Dedifferentiated amniotic fluid mesenchymal stem cell (primary cell): Measurements from ENCODE around the gene SPTSSA.

Experiments
- DNase-seq: peaks from one replicate; pipeline ENCODE4 v3.0.0-alpha.2; 2016; ENCODE audit errors: extremely low spot score

The SPTSSA gene

GRCh38 chr14:34472706-34473279 lies 10.8 kb upstream of the SPTSSA start:
- no peak for DNase-seq

GRCh38 chr14:34470319-34470718 lies 8.3 kb upstream of the SPTSSA start:
- no peak for DNase-seq

- no peak for DNase-seq
Measured at GRCh38 chr14:34466691-34467090, 4.7 kb upstream of the SPTSSA start.

- no peak for DNase-seq
Measured at GRCh38 chr14:34465069-34465859, 3.2 kb upstream of the SPTSSA start.

GRCh38 chr14:34463598-34463961 lies 1.5 kb upstream of the SPTSSA start:
- no peak for DNase-seq

- DNase-seq = peak; percentile 28
Measured at GRCh38 chr14:34461334-34462131, 507 bp downstream of the SPTSSA start.

- DNase-seq = no peak
Measured at GRCh38 chr14:34460841-34461240, 1.2 kb downstream of the SPTSSA start.

- DNase-seq = no peak
Measured at GRCh38 chr14:34460295-34460694, 1.7 kb downstream of the SPTSSA start.

GRCh38 chr14:34457186-34457585 lies 4.9 kb downstream of the SPTSSA start:
- no peak for DNase-seq

- DNase-seq = no peak
Measured at GRCh38 chr14:34453226-34453625, 8.8 kb downstream of the SPTSSA start.

- no peak for DNase-seq
Measured at GRCh38 chr14:34452258-34452822, 9.7 kb downstream of the SPTSSA start.

GRCh38 chr14:34450958-34451357 lies 11.1 kb downstream of the SPTSSA start:
- no peak for DNase-seq

GRCh38 chr14:34450542-34450915 lies 11.5 kb downstream of the SPTSSA start:
- no peak for DNase-seq

- DNase-seq = no peak
Measured at GRCh38 chr14:34449819-34450541, 12.1 kb downstream of the SPTSSA start.

- DNase-seq = no peak
Measured at GRCh38 chr14:34439090-34439489, 22.9 kb downstream of the SPTSSA start.

GRCh38 chr14:34438438-34438837 lies 23.6 kb downstream of the SPTSSA start:
- DNase-seq = no peak

GRCh38 chr14:34437729-34438080 lies 24.3 kb downstream of the SPTSSA start:
- DNase-seq = no peak

- DNase-seq = no peak
Measured at GRCh38 chr14:34436960-34437728, 24.9 kb downstream of the SPTSSA start.

- DNase-seq = no peak
Measured at GRCh38 chr14:34436118-34436905, 25.7 kb downstream of the SPTSSA start.

- DNase-seq = no peak
Measured at GRCh38 chr14:34433957-34434356, 28.1 kb downstream of the SPTSSA start.
